ENCODE data around the gene FPGT.

DNA sequence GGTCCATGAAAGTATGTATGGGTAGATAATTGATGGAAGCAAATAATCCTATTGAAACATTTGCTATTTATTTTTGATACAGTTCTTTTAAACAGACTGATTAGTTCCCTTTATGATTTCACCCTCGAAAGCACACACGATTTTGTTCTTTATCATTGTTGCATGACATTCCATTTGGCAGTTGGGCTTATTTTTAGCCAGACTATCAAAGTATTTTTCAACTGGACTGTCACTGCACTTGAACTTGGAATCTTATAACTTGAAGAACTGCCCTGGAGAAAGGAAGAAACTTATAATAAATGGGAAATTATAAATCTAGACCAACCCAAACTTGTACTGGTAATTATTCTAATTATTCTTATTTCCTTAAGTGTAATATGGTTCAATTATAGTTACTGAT, 37.1 kb downstream of the FPGT start, which contains the start of gene TNNI3K:
- TF ChIP-seq, protein P1, sequence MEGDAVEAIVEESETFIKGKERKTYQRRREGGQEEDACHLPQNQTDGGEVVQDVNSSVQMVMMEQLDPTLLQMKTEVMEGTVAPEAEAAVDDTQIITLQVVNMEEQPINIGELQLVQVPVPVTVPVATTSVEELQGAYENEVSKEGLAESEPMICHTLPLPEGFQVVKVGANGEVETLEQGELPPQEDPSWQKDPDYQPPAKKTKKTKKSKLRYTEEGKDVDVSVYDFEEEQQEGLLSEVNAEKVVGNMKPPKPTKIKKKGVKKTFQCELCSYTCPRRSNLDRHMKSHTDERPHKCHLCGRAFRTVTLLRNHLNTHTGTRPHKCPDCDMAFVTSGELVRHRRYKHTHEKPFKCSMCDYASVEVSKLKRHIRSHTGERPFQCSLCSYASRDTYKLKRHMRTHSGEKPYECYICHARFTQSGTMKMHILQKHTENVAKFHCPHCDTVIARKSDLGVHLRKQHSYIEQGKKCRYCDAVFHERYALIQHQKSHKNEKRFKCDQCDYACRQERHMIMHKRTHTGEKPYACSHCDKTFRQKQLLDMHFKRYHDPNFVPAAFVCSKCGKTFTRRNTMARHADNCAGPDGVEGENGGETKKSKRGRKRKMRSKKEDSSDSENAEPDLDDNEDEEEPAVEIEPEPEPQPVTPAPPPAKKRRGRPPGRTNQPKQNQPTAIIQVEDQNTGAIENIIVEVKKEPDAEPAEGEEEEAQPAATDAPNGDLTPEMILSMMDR (conservative IDR thresholded peaks at IDR 0.05; ENCODE audit: low read depth, low read length), result no peak
- TF ChIP-seq EZH2 (IDR thresholded peaks at IDR 0.05; ENCODE audit: low read length, unreplicated experiment) (no peak), EZH2phosphoT487 (IDR thresholded peaks at IDR 0.05; ENCODE audit: borderline replicate concordance, low read length) (no peak)

Measured in PC-3 (cell line).